SH-SY5Y (cell line): Measurements from ENCODE around the gene PANX2.

ENCODE experiments used
- GATA2 ChIP-seq: IDR thresholded peaks from 2 replicates; pipeline ENCODE4 v1.6.1; 2011; ENCODE audit warnings: mild to moderate bottlenecking, low read depth, low read length
- GATA3 ChIP-seq: IDR thresholded peaks from 2 replicates; pipeline ENCODE4 v1.6.1; 2011; ENCODE audit warnings: low read depth, mild to moderate bottlenecking, low read length, moderate library complexity

DNA sequence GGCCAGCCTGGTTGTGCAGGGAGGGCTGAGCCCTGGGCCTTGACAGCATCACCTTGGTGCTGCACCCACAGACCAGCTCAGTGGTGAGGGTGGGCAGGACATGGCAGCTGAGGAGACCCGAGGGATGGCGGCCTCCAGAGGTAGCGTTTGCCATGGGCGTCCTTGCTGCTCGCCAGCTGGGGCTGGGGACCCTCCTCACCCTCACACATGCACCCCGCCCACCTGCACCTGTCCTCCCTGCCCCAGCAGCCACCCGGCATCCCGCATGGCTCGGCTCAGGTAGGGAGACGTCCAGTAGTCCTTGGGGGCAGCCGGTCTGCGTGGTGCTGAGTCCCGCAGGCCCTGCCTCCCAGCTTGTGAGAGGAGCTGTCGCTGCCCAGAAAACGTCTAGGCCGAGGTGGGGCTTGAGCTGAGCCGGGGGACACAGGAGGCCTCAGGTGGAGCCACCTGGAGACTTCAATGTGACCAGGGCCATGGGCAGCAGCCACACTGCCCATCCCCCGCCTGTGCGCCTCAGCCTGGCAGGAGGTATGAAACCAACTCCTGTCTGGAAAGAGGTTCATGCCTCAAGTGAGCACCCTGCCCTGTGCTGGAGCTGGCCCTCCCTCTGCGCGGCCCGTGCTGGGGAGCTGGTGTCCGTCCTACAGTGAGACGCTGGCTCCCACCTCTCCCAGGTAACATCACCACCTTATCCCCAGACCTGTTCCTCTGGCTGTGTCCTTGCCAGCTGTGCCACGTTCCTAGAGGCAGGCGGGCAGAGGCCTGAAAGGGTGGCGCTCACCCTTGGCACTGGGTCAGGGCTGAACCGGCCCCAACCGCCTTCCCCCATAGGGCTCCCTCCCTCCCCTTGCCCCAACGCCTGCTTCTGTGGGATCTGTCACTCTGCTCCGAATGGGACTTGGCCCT lies 11.9 kb downstream of the PANX2 start:
- no peak for TF ChIP-seq GATA2
- TF ChIP-seq GATA3 = no peak
